Measurements from ENCODE around the gene CBL.

Gene CBL

GRCh38 chr11:119309411-119309810, 103.3 kb downstream of the CBL start:
- H2AFZ ChIP-seq (ENCODE audit: low read length) = no peak overlapping the region
- no peak overlapping the region for H3K4me3 ChIP-seq (ENCODE audit: low read length, poor library complexity, severe bottlenecking)
- peaks cover under 1% of the 10 kb centered on the region; the same call in 1 of the 2 replicates for H3K36me3 ChIP-seq (ENCODE audit: insufficient read depth, low read length)
- no peak overlapping the region for H3K9ac ChIP-seq (ENCODE audit: low read depth, low read length, poor library complexity, severe bottlenecking)
- no peaks in the 10 kb centered on the region for H3K9me3 ChIP-seq (ENCODE audit: insufficient read depth, low read depth, low read length)
- no peaks in the 10 kb centered on the region for H3K79me2 ChIP-seq (ENCODE audit: insufficient read depth, low read length)
- TF ChIP-seq CTCF (conservative IDR thresholded peaks at IDR 0.05; ENCODE audit: low read length) (no peak), EZH2phosphoT487 (IDR thresholded peaks at IDR 0.05; ENCODE audit: borderline replicate concordance) (no peak)
- H3K9me2 ChIP-seq (replicated peaks; ENCODE audit: low read depth, low read length) = no peaks in the 10 kb centered on the region
- H3K4me1 ChIP-seq (ENCODE audit: insufficient read depth, low read length, poor library complexity, severe bottlenecking) = peaks cover 6% of the 10 kb centered on the region
- H4K20me1 ChIP-seq (ENCODE audit: insufficient read depth, low read length, poor library complexity, severe bottlenecking) = no peaks in the 10 kb centered on the region
- no peak overlapping the region for H3K4me2 ChIP-seq (ENCODE audit: low read depth, low read length, poor library complexity, severe bottlenecking)
- no peaks in the 10 kb centered on the region for H3F3A ChIP-seq (ENCODE audit: low read depth)
- H3K27me3 ChIP-seq (ENCODE audit: insufficient read depth, low read length, poor library complexity, severe bottlenecking) = no peaks in the 10 kb centered on the region

GRCh38 chr11:119309953-119310681, 104.0 kb downstream of the CBL start:
- no peak for TF ChIP-seq CTCF (conservative IDR thresholded peaks at IDR 0.05; ENCODE audit: low read length)
- no peak for TF ChIP-seq EZH2phosphoT487 (IDR thresholded peaks at IDR 0.05; ENCODE audit: borderline replicate concordance)
- Histone ChIP-seq H3K9me2 (replicated peaks; ENCODE audit: low read depth, low read length) (no peaks in the 10 kb centered on the region), H3K4me1 (ENCODE audit: insufficient read depth, low read length, poor library complexity, severe bottlenecking) (peaks cover 6% of the 10 kb centered on the region), H3K36me3 (ENCODE audit: insufficient read depth, low read length) (no peaks in the 10 kb centered on the region), H3F3A (ENCODE audit: low read depth) (no peaks in the 10 kb centered on the region), H3K79me2 (ENCODE audit: insufficient read depth, low read length) (no peaks in the 10 kb centered on the region), H3K27me3 (ENCODE audit: insufficient read depth, low read length, poor library complexity, severe bottlenecking) (no peaks in the 10 kb centered on the region), H3K4me3 (ENCODE audit: low read length, poor library complexity, severe bottlenecking) (no peak overlapping the region), H3K4me2 (ENCODE audit: low read depth, low read length, poor library complexity, severe bottlenecking) (no peak overlapping the region), H3K9me3 (ENCODE audit: insufficient read depth, low read depth, low read length) (no peaks in the 10 kb centered on the region), H3K9ac (ENCODE audit: low read depth, low read length, poor library complexity, severe bottlenecking) (no peak overlapping the region), H4K20me1 (ENCODE audit: insufficient read depth, low read length, poor library complexity, severe bottlenecking) (no peaks in the 10 kb centered on the region), H2AFZ (ENCODE audit: low read length) (no peak overlapping the region)

GRCh38 chr11:119310682-119311052, 104.5 kb downstream of the CBL start:
- no peak overlapping the region for H3K9ac ChIP-seq (ENCODE audit: low read depth, low read length, poor library complexity, severe bottlenecking)
- no peak for TF ChIP-seq CTCF (conservative IDR thresholded peaks at IDR 0.05; ENCODE audit: low read length)
- TF ChIP-seq EZH2phosphoT487 (IDR thresholded peaks at IDR 0.05; ENCODE audit: borderline replicate concordance) = no peak

More at GRCh38 chr11:119310682-119311052, 104.5 kb downstream of the CBL start:
- Histone ChIP-seq H3K4me3 (ENCODE audit: low read length, poor library complexity, severe bottlenecking) (no peak overlapping the region), H3K4me1 (ENCODE audit: insufficient read depth, low read length, poor library complexity, severe bottlenecking) (peaks cover 6% of the 10 kb centered on the region), H3K79me2 (ENCODE audit: insufficient read depth, low read length) (no peaks in the 10 kb centered on the region), H3F3A (ENCODE audit: low read depth) (no peaks in the 10 kb centered on the region), H3K4me2 (ENCODE audit: low read depth, low read length, poor library complexity, severe bottlenecking) (no peak overlapping the region), H3K27me3 (ENCODE audit: insufficient read depth, low read length, poor library complexity, severe bottlenecking) (no peaks in the 10 kb centered on the region), H2AFZ (ENCODE audit: low read length) (no peak overlapping the region), H3K9me3 (ENCODE audit: insufficient read depth, low read depth, low read length) (no peaks in the 10 kb centered on the region), H3K9me2 (replicated peaks; ENCODE audit: low read depth, low read length) (no peaks in the 10 kb centered on the region), H3K36me3 (ENCODE audit: insufficient read depth, low read length) (no peaks in the 10 kb centered on the region), H4K20me1 (ENCODE audit: insufficient read depth, low read length, poor library complexity, severe bottlenecking) (no peaks in the 10 kb centered on the region)
